Erythroblast (primary cell): ENCODE results near the gene ADARB2.

ENCODE experiments used
- GATA1 ChIP-seq: IDR thresholded peaks from 2 replicates; pipeline ENCODE4 v1.6.1; 2011; ENCODE audit warnings: low read depth, mild to moderate bottlenecking, control low read depth, low read length, moderate library complexity
- POLR2A ChIP-seq: IDR thresholded peaks from 2 replicates; pipeline ENCODE4 v1.6.1; 2011; ENCODE audit warnings: mild to moderate bottlenecking, low read length

DNA sequence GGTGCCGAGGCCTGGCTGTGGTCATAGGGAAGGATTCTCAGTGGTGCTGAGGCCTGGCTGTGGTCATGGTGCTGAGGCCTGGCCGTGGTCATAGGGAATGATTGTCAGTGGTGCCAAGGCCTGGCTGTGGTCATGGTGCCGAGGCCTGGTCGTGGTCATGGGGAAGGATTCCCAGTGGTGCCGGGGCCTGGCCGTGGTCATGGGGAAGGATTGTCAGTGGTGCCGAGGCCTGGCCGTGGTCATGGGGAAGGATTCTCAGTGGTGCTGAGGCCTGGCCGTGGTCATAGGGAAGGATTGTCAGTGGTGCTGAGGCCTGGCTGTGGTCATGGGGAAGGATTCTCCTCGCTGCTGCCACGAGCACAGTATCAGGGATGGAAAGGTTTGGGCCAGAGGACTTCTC lies 327.3 kb downstream of the ADARB2 start:
- TF ChIP-seq POLR2A: no peak
- no peak for TF ChIP-seq GATA1
